Stimulated activated naive CD4-positive, alpha-beta T cell treated with Interleukin-2 at 50 U/mL for 16 hours (primary cell): ENCODE data around the gene HOXB9.

Source experiments
- DNase-seq: peaks from one replicate; lab custom pipeline; 2025; lab: John Stamatoyannopoulos, UW

HOXB9 gene

GRCh38 chr17:48624118-48624517 lies 2.0 kb downstream of the HOXB9 start:
- DNase-seq: no peak

GRCh38 chr17:48623583-48623982 lies 2.6 kb downstream of the HOXB9 start:
- no peak for DNase-seq

- DNase-seq: no peak
Observed at GRCh38 chr17:48622857-48623256, 3.3 kb downstream of the HOXB9 start.

- no peak for DNase-seq
Observed at GRCh38 chr17:48621410-48622392, 4.5 kb downstream of the HOXB9 start.

- no peak for DNase-seq
Observed at GRCh38 chr17:48620461-48621139, 5.6 kb downstream of the HOXB9 start.

- DNase-seq: no peak
Observed at GRCh38 chr17:48619826-48620449, 6.2 kb downstream of the HOXB9 start.

GRCh38 chr17:48618256-48618896 lies 7.8 kb downstream of the HOXB9 start:
- peak; percentile 73 for DNase-seq

GRCh38 chr17:48617471-48618255 lies 8.5 kb downstream of the HOXB9 start:
- no peak for DNase-seq

GRCh38 chr17:48616717-48617470 lies 9.3 kb downstream of the HOXB9 start:
- no peak for DNase-seq

GRCh38 chr17:48615963-48616716 lies 10.0 kb downstream of the HOXB9 start:
- DNase-seq: no peak

- no peak for DNase-seq
Observed at GRCh38 chr17:48615047-48615962, 10.9 kb downstream of the HOXB9 start, which contains the start of gene HOXB8. HOXB8 (minus strand) TSS chr17:48615292; CDS start chr17:48614704, 588 bp downstream.

GRCh38 chr17:48613862-48614694 lies 12.1 kb downstream of the HOXB9 start:
- peak; percentile 10 for DNase-seq

- DNase-seq: peak; percentile 41
Observed at GRCh38 chr17:48612854-48613691, 13.1 kb downstream of the HOXB9 start.

- DNase-seq: no peak
Observed at GRCh38 chr17:48612456-48612853, 13.7 kb downstream of the HOXB9 start.

GRCh38 chr17:48611681-48612455 lies 14.3 kb downstream of the HOXB9 start:
- DNase-seq: no peak

- no peak for DNase-seq
Observed at GRCh38 chr17:48611213-48611612, 14.9 kb downstream of the HOXB9 start.
